Activated CD4-positive, alpha-beta T cell treated with anti-CD3 and anti-CD28 coated beads, Interleukin-2, amount 50 U/mL, for 4 hours (primary cell): ENCODE data around the gene SLC26A8.
A peak's percentile ranks its signal among the peaks of the same experiment; 100 is the strongest.
"Not testable (repeated sequence)": the region's sequence is repeated elsewhere in the genome, so short reads cannot be mapped to it uniquely, and the experiment has no call there.

Experiments
- DNase-seq, 2 experiments: peaks; one replicate each; pipeline ENCODE4 v3.0.0-alpha.2; 2020

Gene SLC26A8

GRCh38 chr6:35984701-35985100 is 39.7 kb downstream of the SLC26A8 start:
- no peak for DNase-seq

DNA sequence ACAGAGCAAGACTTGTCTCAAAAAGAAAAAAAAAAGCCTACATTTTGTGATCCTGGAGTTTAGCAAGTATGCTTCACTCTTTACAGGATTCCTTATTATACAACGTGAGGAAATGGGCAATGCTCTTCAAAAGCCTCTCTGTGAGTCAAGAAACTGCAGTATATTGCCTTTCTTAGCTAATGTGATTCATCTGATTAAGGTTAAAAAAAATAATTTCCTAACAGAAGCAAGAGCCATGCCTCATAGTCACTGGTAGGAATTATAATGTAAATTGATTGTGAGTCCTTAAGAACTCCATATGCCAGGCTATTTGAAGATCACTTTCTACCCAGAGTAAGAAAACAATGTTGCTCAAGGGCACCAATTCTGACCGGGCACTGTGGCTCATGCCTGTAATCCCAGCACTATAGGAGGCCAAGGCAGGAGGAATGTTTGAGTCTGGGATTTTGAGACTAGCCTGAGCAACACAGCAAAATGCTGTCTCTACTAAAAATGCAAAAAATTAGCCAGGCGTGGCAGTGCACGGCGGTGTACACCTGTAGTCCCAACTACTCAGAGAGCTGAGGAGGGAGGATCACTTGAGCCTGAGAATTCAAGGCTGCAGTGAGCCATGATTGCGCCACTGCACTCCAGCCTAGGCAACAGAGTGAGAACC is 43.3 kb downstream of the SLC26A8 start:
- DNase-seq = no peak

DNA sequence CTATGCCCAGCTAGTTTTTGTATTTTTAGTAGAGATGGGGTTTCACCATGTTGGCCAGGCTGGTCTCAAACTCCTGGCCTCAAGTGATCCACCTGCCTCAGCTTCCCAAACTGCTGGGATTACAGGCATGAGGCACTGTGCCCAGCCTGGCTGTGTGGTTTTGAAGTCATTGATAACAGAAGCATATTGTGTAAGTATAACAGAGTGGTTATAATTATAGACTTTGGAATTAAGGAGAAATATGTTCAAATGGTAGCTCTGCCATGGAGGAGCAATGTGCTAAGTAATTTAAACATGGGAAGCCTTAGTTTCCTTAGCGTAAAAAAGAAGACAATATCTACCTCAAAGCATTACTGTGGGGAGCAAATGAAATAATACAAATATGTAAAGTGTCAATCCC is 44.3 kb downstream of the SLC26A8 start:
- DNase-seq = not testable (repeated sequence)

DNA sequence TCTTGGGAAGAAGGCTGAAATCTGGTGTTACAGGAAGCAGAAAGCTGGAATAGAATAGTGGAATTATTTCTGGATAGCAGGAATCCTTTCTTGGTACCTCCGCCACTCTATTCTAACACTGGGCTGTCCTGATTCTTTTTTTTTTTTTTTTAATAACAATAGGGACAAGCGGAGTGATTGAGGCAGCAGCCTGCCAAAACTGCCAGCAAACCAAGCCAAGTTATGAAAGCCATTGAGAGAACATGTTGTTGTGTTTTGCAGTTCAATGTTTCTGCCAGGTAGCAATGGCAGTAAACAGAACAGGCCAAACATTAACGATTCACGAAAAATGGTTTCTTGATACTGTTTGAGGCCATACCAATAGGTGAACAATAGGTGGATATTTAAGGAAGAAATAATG is 47.1 kb downstream of the SLC26A8 start:
- DNase-seq = no peak

DNA sequence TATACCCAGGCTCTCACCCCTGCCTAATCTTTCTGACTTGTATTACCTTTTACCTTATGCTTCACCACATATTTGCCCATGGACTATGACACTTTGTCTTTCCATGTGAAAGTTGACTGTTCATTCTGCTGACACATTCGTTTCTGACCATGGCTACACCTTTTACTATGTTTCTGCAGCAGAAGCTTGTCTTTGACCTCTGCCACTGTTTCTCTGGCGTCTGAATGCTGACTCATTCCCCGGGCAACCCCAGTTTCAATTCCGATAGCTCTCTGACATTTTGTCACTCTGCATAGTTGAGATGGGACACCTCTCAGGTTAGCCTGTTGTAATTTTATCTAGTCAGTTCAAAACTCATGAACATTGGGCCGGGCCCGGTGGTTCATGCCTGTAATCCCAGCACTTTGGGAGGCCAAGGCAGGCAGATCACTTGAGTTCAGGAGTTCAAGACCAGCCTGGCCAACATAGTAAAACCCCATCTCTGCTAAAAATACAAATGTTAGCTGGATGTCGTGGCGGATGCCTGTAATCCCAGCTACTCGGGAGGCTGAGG is 50.7 kb downstream of the SLC26A8 start:
- DNase-seq = no peak

GRCh38 chr6:35972471-35973367 is 51.7 kb downstream of the SLC26A8 start:
- DNase-seq = no peak

GRCh38 chr6:35970181-35970580 is 54.3 kb downstream of the SLC26A8 start:
- DNase-seq = no peak

- DNase-seq = no peak
Observed at GRCh38 chr6:35969646-35970045, 54.8 kb downstream of the SLC26A8 start.

DNA sequence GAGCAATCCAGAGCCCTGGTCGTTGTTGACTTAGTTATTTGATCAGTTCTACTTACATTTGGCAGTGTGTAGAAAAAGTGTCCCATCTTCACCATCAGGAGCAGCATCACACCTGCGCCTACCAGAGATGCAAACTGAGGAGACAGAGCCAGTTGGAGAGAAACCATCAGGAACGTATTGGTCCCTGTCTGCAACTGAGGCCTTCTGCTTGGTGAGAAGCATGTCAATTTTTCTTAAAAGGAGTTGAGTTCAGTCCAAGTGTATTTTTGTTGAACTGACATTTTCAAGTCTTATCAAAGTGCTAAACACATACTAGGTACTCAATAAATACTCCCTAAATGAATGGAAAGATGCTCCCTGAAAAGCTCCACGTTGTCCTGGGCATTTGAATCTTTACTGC is 55.6 kb downstream of the SLC26A8 start:
- no peak for DNase-seq

DNA sequence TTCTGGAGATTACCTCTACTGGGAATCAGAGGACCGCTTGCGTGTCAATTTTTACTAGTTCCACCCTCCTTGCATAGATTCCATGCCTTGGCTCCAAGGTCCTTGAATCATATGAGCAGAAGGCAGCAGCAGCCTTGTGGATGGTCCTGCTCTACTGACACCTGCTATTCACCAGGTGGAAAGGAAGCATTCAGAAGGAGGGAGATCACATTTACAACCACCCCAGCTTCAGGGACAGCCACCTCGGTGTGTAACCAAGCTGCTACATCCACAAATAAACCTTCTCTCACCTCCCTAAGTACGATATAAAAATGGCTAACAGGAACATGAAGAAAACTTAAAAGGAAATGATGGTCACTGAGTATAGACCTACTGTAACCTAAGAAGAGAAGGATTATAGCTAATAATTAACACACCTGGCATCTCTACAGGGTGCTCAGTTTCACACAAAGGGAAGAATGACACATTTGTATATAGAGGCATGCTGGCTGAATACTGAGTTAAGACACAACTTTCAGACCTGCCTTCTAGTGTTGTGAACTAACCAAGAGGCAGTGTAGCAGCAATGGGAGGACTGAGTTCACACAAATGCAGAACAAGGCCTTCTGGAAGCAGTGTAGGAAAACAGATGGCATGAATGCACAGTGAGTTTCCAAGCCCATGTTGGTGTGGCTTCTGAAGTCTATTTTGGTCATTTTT is 57.2 kb downstream of the SLC26A8 start:
- DNase-seq = no peak

DNA sequence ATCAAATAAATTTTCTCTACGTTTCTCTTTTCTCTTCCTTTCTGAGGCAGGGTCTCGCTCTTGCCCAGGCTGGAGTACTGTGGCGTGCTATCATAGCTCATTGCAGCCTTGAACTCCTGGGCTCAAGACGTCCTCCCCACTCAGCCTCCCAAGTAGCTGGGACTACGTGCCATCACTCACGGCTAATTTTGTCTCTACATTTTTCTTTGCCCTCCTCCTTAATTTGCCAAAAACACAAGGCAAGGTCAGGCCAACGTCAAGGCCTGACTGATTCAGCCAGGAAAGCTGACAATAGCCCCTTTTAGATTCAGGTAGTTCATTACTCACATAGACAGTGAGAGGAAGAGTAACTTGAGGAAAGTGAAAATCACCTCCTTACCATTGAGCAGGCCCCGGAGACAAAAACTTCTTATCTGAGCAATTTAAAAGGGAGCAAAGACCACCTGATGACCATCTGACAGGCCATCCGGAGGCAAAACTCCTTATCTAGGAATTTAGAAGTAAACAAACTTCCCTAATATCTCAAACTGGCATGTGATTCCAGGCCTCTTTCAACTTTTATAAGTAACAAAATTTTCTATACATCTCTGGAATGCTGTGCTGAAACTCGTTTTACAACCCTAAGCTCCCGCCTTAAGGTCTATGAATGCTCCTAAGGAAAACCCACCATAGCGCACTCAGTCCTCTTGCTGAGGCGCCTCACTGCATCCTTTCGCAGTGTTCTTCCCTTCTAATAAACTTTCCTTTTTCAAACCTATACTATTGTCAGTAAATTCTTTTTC is 61.5 kb downstream of the SLC26A8 start:
- DNase-seq = no peak

GRCh38 chr6:35960187-35960586 is 64.3 kb downstream of the SLC26A8 start:
- no peak for DNase-seq

- peak in 1 of 2 experiments; percentile 4 for DNase-seq
Observed at GRCh38 chr6:35955970-35956369, 68.5 kb downstream of the SLC26A8 start.

DNA sequence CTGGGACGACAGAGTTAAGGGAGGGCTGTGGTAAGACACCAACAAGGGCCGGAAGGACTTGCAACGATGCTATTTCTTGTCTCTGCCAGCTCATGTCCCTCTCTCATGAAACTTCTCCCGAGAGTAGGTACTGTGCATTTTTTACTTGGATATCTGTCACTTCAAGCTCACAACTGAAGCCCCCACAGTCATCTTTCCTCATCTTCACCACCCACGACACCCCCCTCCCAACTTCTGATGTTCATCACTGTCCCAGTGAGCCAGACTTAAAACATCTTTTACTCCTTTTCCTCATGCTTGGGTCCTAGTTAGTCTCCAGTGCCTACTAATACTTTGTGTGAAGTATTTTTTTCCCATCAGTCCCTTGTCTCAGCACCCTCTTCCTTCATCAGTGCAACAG is 68.9 kb downstream of the SLC26A8 start:
- no peak for DNase-seq

DNA sequence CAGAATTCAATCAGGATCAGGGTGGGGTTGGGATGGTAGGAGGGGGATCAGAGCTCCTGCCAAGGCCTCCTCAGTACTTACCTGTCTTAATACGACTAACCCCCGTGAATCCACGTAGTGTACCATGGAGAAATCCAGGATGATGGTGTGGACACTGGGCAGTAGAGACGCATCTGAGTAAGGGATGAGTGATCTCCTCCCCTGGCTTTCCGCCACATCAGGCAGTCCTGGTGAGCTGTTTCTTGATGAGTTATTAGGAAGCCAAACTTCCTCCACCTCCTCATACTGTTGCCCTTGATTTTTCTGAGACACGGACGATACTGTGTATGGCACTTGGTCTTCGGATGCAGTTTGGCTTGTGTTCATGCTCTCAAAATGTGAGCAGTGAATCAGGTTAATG is 69.4 kb downstream of the SLC26A8 start:
- no peak for DNase-seq

GRCh38 chr6:35954333-35954732 is 70.1 kb downstream of the SLC26A8 start:
- no peak for DNase-seq

GRCh38 chr6:35948725-35949124 is 75.7 kb downstream of the SLC26A8 start:
- DNase-seq = no peak

DNA sequence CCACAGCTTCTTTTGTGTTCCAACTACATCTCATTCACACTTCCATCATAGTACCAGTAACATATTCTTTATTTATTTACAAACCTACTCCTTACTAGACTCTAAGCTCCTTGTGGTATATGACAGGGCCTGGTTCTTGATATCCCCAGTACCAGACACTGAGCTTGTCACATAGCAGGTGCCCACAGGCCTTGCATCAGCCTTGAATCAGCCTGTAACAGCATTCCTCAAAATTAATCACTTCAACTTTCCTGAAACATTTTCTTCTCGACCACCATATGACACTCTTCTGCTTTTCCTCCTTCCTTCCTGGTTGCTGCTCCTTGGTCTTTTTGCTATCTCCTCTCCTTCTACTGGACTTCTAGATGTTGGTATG is 78.8 kb downstream of the SLC26A8 start:
- no peak for DNase-seq

DNA sequence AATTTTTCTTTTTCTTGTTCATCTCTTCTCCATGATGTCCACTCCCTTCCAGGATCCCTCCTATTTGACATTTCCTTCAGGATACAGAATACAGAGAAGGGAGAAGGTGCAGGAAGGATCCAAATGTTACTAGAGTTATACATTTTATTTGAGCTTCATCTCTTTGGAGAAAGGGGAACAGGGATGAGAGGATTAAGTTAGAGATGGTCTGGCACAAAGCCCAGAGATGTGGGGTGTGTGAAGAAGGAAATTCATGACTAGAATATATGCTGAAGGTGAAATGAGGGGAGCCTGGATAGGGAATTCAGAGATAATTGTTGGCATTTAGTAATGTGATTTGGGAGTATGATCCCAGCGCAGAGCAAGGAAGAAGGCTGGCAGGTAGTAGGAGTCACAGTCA is 81.1 kb downstream of the SLC26A8 start:
- DNase-seq = no peak

GRCh38 chr6:35942355-35942754 is 82.1 kb downstream of the SLC26A8 start:
- no peak for DNase-seq

DNA sequence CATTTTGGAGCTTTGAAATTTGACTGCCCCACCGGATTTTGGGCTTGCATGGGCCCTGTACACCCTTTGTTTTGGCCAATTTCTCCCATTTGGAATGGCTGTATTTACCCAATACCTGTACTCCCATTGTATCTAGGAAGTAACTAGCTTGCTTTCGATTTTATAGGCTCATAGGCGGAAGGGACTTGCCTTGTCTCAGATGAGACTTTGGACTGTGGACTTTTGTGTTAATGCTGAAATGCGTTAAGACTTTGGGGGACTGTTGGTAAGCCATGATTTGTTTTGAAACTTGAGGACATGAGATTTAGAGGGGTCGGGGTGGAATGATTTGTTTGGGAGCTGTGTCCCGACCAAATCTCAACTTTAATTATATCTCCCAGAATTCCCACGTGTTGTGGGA is 83.3 kb downstream of the SLC26A8 start:
- not testable (repeated sequence) for DNase-seq

DNA sequence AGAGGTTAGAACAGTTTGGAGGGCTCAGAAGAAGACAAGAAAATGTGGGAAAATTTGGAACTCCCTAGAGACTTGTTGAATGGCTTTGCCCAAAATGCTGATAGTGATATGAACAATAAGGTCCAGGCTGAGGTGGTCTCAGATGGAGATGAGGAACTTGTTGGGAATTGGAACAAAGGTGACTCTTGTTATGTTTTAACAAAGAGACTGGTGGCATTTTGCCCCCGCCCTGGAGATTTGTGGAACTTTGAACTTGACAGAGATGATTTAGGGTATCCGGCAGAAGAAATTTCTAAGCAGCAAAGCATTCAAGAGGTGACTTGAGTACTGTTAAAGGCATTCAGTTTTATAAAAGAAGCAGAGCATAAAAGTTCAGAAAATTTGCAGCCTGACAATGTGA is 84.4 kb downstream of the SLC26A8 start:
- DNase-seq = not testable (repeated sequence)

DNA sequence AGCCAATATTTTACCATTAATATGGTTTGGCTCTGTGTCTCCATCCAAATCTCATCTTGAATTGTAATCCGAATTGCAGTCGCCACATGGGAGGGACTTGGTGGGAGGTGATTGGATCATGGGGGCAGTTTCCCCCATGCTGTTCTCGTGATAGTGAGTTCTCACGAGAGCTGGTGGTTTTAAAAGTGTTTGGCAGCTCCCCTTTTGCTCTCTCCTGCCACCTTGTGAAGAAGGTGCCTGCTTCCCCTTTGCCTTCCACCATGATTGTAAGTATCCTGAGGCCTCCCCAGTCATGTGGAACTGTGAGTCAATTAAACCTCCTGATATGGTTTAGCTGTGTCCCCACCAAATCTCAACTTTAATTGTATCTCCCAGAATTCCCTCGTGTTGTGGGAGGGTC is 85.2 kb downstream of the SLC26A8 start:
- not testable (repeated sequence) for DNase-seq
